HCT116 (cell line): ENCODE results near the gene ZNF425. TPM values are rescaled to one million over a fixed set of nuclear protein-coding genes. Genes with fewer than 3 reads are reported as not detected.
A peak's percentile ranks its signal among the peaks of the same experiment; 100 is the strongest.

Experiments
- ATAC-seq: fragments of 200-7000 bp; cut with Tn5 transposase; 2 replicates; pipeline ENCODE4 v1.9.1; 2020; ENCODE audit warnings: mild to moderate bottlenecking, moderate library complexity
- BruUV-seq: library from RNA; stranded (reverse); fragments of 400-500 nt; replicated peaks from 2 replicates; lab custom pipeline; 2021; lab: Mats Ljungman, UMichigan
- CTCF ChIA-PET: fragments of 300-600 bp; sonication (Branson Sonifier 250); formaldehyde crosslinking; loops from one replicate; lab custom pipeline; 2021; ENCODE audit warnings: antibody characterized with exemption; lab: Charles Lee
- POLR2A ChIA-PET: fragments of 300-600, 350-600 bp; sonication (Branson Sonifier 250); formaldehyde crosslinking; loops from one replicate; lab custom pipeline; 2021; ENCODE audit warnings: antibody characterized with exemption; lab: Charles Lee
- RAD21 ChIA-PET, 2 experiments: fragments of 300-600 bp; sonication (Branson Sonifier 250); formaldehyde crosslinking; loops; one replicate each; lab custom pipeline; 2023; ENCODE audit warnings: low total read pairs in 2 of 2; ENCODE audit not compliant: uncharacterized antibody in 2 of 2, unreplicated experiment in 2 of 2, low non-redundant PET in 1 of 2; lab: Charles Lee
- DNase-seq: peaks from one replicate; pipeline ENCODE4 v3.0.0-alpha.2; 2010; ENCODE audit warnings: low read depth, low spot score
- H2AFZ ChIP-seq: fragments of 200-600 bp; shearing (Covaris generic), sonication (generic); 2 replicates; pipeline ENCODE4 v1.6.1; 2017; ENCODE audit warnings: low read depth, mixed run types, mixed read lengths, antibody characterized with exemption, low read length; ENCODE audit not compliant: poor library complexity, severe bottlenecking
- H3K27ac ChIP-seq: 2 replicates; pipeline ENCODE4 v1.5.1; 2012; ENCODE audit warnings: low read depth, low read length
- H3K27me3 ChIP-seq: fragments of 200-600 bp; sonication (generic); 2 replicates; pipeline ENCODE4 v1.6.1; 2016; ENCODE audit warnings: mixed run types, low read length, mixed read lengths; ENCODE audit not compliant: insufficient read depth
- H3K36me3 ChIP-seq, 2 experiments: fragments of 200-500 bp in 1 of 2; fragments of 200-600 bp in 1 of 2; sonication (Bioruptor generic) in 1 of 2; sonication (generic) in 1 of 2; 2 replicates each; pipeline versions ENCODE4 v1.5.1 to v1.6.1; 2014 to 2016; ENCODE audit warnings: low read length in 2 of 2, inconsistent platforms in 1 of 2, mixed read lengths in 1 of 2, mixed run types in 1 of 2; ENCODE audit not compliant: insufficient read depth in 2 of 2, control insufficient read depth in 1 of 2
- H3K4me1 ChIP-seq, 2 experiments: fragments of 200-600 bp in 1 of 2; sonication (generic) in 1 of 2; 2 replicates each; pipeline versions ENCODE4 v1.5.1 to v1.6.1; 2012 to 2017; ENCODE audit warnings: low read length in 2 of 2, inconsistent platforms in 1 of 2, mild to moderate bottlenecking in 1 of 2, mixed read lengths in 1 of 2, mixed run types in 1 of 2, moderate library complexity in 1 of 2; ENCODE audit not compliant: insufficient read depth in 2 of 2, control insufficient read depth in 1 of 2
- H3K4me2 ChIP-seq: fragments of 200-600 bp; sonication (generic); 2 replicates; pipeline ENCODE4 v1.6.1; 2017; ENCODE audit warnings: mixed run types, low read length, mixed read lengths
- H3K4me3 ChIP-seq, 2 experiments: fragments of 200-600 bp in 1 of 2; sonication (generic) in 1 of 2; replicated peaks in 1 of 2; 2 replicates each; pipeline ENCODE4 v1.5.1; 2011 to 2016; ENCODE audit warnings: low read length in 2 of 2, control low read depth in 1 of 2, low read depth in 1 of 2, mild to moderate bottlenecking in 1 of 2, mixed read lengths in 1 of 2, mixed run types in 1 of 2
- H3K79me2 ChIP-seq: fragments of 200-600 bp; sonication (generic); 2 replicates; pipeline ENCODE4 v1.6.1; 2017; ENCODE audit warnings: mild to moderate bottlenecking, mixed run types, low read length, moderate library complexity, mixed read lengths; ENCODE audit not compliant: insufficient read depth
- H3K9ac ChIP-seq: fragments of 200-600 bp; sonication (generic); 2 replicates; pipeline ENCODE4 v1.6.1; 2016; ENCODE audit warnings: low read length, mixed read lengths
- H3K9me2 ChIP-seq: fragments of 200-600 bp; sonication (generic), shearing (Covaris generic); 2 replicates; pipeline ENCODE4 v1.6.1; 2017; ENCODE audit warnings: mixed run types, mild to moderate bottlenecking, moderate library complexity; ENCODE audit not compliant: insufficient read depth
- H3K9me3 ChIP-seq, 2 experiments: fragments of 200-500 bp in 1 of 2; fragments of 200-600 bp in 1 of 2; sonication (Bioruptor generic) in 1 of 2; sonication (generic) in 1 of 2; 2 replicates each; pipeline ENCODE4 v1.6.1; 2014 to 2017; ENCODE audit warnings: low read length in 2 of 2, mixed read lengths in 2 of 2, inconsistent platforms in 1 of 2, low read depth in 1 of 2, mild to moderate bottlenecking in 1 of 2, mixed run types in 1 of 2, moderate library complexity in 1 of 2; ENCODE audit not compliant: control insufficient read depth in 1 of 2, insufficient read depth in 1 of 2
- H4K20me1 ChIP-seq: fragments of 200-600 bp; sonication (generic), shearing (Covaris generic); 2 replicates; pipeline ENCODE4 v1.6.1; 2017; ENCODE audit warnings: mixed run types, mild to moderate bottlenecking, moderate library complexity; ENCODE audit not compliant: insufficient read depth
- CEBPB ChIP-seq: IDR thresholded peaks from 2 replicates; pipeline ENCODE4 v1.6.1; 2012; ENCODE audit warnings: low read depth
- ELF1 ChIP-seq: IDR thresholded peaks from 2 replicates; pipeline ENCODE4 v1.6.1; 2012; ENCODE audit warnings: low read depth, borderline replicate concordance
- EZH2 ChIP-seq: fragments of 200-600 bp; sonication (generic); IDR thresholded peaks from 2 replicates; pipeline ENCODE4 v1.6.1; 2017; ENCODE audit warnings: antibody characterized with exemption, mixed run types
- FOSL1 ChIP-seq: IDR thresholded peaks from 2 replicates; pipeline ENCODE4 v1.6.1; 2012; ENCODE audit warnings: low read depth
- JUND ChIP-seq: IDR thresholded peaks from 2 replicates; pipeline ENCODE4 v1.6.1; 2012
- RAD21 ChIP-seq: IDR thresholded peaks from 2 replicates; pipeline ENCODE4 v1.6.1; 2012; ENCODE audit warnings: low read depth, mild to moderate bottlenecking
- SIN3A ChIP-seq: IDR thresholded peaks from 2 replicates; pipeline ENCODE4 v1.6.1; 2012; ENCODE audit warnings: low read depth
- SP1 ChIP-seq: IDR thresholded peaks from 2 replicates; pipeline ENCODE4 v1.6.1; 2012; ENCODE audit warnings: low read depth
- SRF ChIP-seq: IDR thresholded peaks from 2 replicates; pipeline ENCODE4 v1.6.1; 2012; ENCODE audit warnings: low read depth
- YY1 ChIP-seq: IDR thresholded peaks from 2 replicates; pipeline ENCODE4 v1.6.1; 2011; ENCODE audit warnings: low read length, low read depth, moderate library complexity, mild to moderate bottlenecking; ENCODE audit not compliant: insufficient replicate concordance; ENCODE audit errors: extremely low read depth
- ZNF274 ChIP-seq: fragments of 200-500 bp; sonication (Bioruptor generic); IDR thresholded peaks from 2 replicates; pipeline ENCODE4 v1.6.1; 2014; ENCODE audit warnings: mild to moderate bottlenecking, low read depth, low read length, inconsistent platforms
- intact Hi-C: fragments of 100-400 bp; cut with micrococcal nuclease; formaldehyde crosslinking; loops from 2 replicates; pipeline ENCODE4 v1.10.0; 2022
- total RNA-seq: library from RNA; stranded (reverse); gene quantifications from one replicate; pipeline ENCODE4 v1.2.1, GENCODE V29; 2021; ENCODE audit not compliant: unreplicated experiment
- TF ChIP-seq, protein P1 (sequence below): IDR thresholded peaks from 2 replicates; pipeline ENCODE4 v1.6.1; 2012
- TF ChIP-seq, protein P2 (sequence below): IDR thresholded peaks from 2 replicates; pipeline ENCODE4 v1.6.1; 2011; ENCODE audit warnings: mild to moderate bottlenecking, low read length, moderate library complexity; ENCODE audit not compliant: insufficient replicate concordance; ENCODE audit errors: extremely low read depth
- TF ChIP-seq, protein P3 (sequence below), 3 experiments: fragments of 200-600 bp in 1 of 3; sonication (generic) in 1 of 3; IDR thresholded peaks in 2 of 3; conservative IDR thresholded peaks in 1 of 3; 2 replicates each; pipeline ENCODE4 v1.5.1; 2012 to 2017; ENCODE audit warnings: low read depth in 2 of 3, low read length in 2 of 3, antibody characterized with exemption in 1 of 3, borderline replicate concordance in 1 of 3, control low read depth in 1 of 3, mild to moderate bottlenecking in 1 of 3, mixed read lengths in 1 of 3, mixed run types in 1 of 3, moderate library complexity in 1 of 3; ENCODE audit not compliant: insufficient read depth in 1 of 3

ZNF425 gene
- total RNA-seq, 1 experiment from 2014 or later, result 2.1 TPM

DNA sequence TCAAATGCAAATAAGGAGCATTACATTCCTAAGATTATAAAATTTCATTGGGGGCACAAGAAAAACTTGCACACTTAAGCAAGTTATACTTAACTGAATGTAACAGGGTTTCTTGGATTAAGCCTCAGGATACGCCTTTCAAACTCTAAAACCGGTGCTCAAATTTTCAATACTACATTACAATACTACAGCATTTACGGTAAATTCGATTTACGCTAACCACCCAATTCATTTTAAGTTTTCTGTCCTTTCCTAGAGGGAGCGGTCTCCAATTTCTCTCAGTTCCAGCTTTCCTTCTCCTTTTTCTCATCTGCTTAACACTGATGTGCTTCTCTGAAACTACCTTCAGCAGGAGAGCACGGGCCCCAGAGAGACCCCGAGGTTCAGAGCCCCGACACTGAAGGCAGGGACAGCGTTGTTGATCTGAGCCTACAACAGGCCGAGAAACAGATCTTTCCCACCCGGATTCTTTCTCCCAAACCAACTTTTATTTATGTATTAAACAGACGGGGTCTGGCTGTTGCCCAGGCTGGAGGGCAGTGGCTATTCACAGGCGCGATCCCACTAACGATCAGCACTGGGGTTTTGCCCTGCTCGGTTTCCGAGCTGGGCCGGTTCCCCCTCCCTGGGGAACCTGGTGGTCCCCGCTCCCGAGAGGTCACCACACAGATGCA is 798 bp downstream of the ZNF425 start:
- ATAC-seq, result no peak
- peak overlapping the region; percentile 91 for H3K9ac ChIP-seq
- TF ChIP-seq, protein P1, sequence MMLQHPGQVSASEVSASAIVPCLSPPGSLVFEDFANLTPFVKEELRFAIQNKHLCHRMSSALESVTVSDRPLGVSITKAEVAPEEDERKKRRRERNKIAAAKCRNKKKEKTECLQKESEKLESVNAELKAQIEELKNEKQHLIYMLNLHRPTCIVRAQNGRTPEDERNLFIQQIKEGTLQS, result no peak
- TF ChIP-seq SRF (no peak), SIN3A (no peak), FOSL1 (no peak)
- H3K79me2 ChIP-seq, result peaks cover 26% of the 10 kb centered on the region
- peaks cover 0 to 2% of the 10 kb centered on the region in 2 experiments; a peak in 2 of 4 replicates for H3K9me3 ChIP-seq
- H3K4me2 ChIP-seq, result peak overlapping the region; percentile 96
- no peaks in the 10 kb centered on the region for H3K27me3 ChIP-seq
- no peak for DNase-seq
- no peaks in the 10 kb centered on the region for H3K9me2 ChIP-seq
- peaks cover 0 to 3% of the 10 kb centered on the region in 2 experiments; a peak in 3 of 4 replicates for H3K36me3 ChIP-seq
- RAD21 ChIA-PET, result no interaction called here
- POLR2A ChIA-PET, result interaction anchor here (0.7 to 1.5 kb wide), 4 partner anchors 14 to 53 kb away, joined by 3 to 5 read pairs (median 4); partner anchors contain the start of gene ZNF398
- TSS peak; percentile 65 for BruUV-seq
- peaks cover 10 to 27% of the 10 kb centered on the region in 2 experiments for H3K4me1 ChIP-seq
- H4K20me1 ChIP-seq, result peaks cover 4% of the 10 kb centered on the region; the same call in 1 of the 2 replicates
- intact Hi-C loops, result no loop called here
- no peak overlapping the region for H2AFZ ChIP-seq
- peak overlapping the region; percentile 83 to 97 for H3K4me3 ChIP-seq
- H3K27ac ChIP-seq, result peak overlapping the region; percentile 96
- CTCF ChIA-PET, result interaction anchor here (1.4 to 4.5 kb wide), 2 partner anchors 22 to 53 kb away, joined by 3 to 28 read pairs; partner anchors contain the start of gene ZNF398

DNA sequence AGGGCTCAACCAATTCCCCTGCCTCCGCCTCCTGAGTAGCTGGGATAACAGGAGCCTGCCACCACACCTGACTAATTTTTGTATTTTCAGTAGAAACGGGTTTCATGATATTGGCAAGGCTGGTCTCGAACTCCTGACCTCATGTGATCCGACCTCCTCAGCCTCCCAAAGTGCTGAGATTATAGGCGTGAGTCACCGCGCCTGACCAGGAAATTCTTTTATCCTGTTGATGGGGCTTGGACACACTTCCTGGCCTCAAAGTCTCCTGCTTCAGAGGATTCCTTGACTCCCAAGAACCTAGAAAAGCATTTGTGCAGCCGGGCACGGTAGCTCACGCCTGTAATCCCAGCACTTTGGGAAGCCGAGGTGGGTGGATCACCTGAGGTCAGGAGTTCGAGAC is 16.2 kb downstream of the ZNF425 start:
- ChIA-PET CTCF (no interaction called here), POLR2A (no interaction called here), RAD21 (no interaction called here)
- DNase-seq (peak; percentile 43), ATAC-seq (peak; percentile 78)
- H3K4me3 ChIP-seq, result peak overlapping the region in 1 of 2 experiments; percentile 18; a peak in 1 of 4 replicates
- no peaks in the 10 kb centered on the region for H3K79me2 ChIP-seq
- H3K4me2 ChIP-seq, result peak overlapping the region; percentile 59
- H3K36me3 ChIP-seq, result no peaks in the 10 kb centered on the region
- H2AFZ ChIP-seq, result peak overlapping the region; percentile 61
- intact Hi-C loops, result no loop called here
- H3K9me3 ChIP-seq, result no peaks in the 10 kb centered on the region
- H3K9ac ChIP-seq, result no peak overlapping the region
- no peak overlapping the region for H3K27ac ChIP-seq
- BruUV-seq, result no TSS peak
- H3K27me3 ChIP-seq, result no peaks in the 10 kb centered on the region
- no peaks in the 10 kb centered on the region for H3K9me2 ChIP-seq
- H3K4me1 ChIP-seq, result peaks cover 10 to 14% of the 10 kb centered on the region in 2 experiments; a peak in 3 of 4 replicates
- H4K20me1 ChIP-seq, result no peaks in the 10 kb centered on the region
- TF ChIP-seq, protein P2, sequence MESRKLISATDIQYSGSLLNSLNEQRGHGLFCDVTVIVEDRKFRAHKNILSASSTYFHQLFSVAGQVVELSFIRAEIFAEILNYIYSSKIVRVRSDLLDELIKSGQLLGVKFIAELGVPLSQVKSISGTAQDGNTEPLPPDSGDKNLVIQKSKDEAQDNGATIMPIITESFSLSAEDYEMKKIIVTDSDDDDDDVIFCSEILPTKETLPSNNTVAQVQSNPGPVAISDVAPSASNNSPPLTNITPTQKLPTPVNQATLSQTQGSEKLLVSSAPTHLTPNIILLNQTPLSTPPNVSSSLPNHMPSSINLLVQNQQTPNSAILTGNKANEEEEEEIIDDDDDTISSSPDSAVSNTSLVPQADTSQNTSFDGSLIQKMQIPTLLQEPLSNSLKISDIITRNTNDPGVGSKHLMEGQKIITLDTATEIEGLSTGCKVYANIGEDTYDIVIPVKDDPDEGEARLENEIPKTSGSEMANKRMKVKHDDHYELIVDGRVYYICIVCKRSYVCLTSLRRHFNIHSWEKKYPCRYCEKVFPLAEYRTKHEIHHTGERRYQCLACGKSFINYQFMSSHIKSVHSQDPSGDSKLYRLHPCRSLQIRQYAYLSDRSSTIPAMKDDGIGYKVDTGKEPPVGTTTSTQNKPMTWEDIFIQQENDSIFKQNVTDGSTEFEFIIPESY, result no peak
- TF ChIP-seq SRF, result no peak
- TF ChIP-seq, protein P3, sequence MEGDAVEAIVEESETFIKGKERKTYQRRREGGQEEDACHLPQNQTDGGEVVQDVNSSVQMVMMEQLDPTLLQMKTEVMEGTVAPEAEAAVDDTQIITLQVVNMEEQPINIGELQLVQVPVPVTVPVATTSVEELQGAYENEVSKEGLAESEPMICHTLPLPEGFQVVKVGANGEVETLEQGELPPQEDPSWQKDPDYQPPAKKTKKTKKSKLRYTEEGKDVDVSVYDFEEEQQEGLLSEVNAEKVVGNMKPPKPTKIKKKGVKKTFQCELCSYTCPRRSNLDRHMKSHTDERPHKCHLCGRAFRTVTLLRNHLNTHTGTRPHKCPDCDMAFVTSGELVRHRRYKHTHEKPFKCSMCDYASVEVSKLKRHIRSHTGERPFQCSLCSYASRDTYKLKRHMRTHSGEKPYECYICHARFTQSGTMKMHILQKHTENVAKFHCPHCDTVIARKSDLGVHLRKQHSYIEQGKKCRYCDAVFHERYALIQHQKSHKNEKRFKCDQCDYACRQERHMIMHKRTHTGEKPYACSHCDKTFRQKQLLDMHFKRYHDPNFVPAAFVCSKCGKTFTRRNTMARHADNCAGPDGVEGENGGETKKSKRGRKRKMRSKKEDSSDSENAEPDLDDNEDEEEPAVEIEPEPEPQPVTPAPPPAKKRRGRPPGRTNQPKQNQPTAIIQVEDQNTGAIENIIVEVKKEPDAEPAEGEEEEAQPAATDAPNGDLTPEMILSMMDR (IDR thresholded peaks at IDR 0.05 in 2 of 3, conservative IDR thresholded peaks at IDR 0.05 in 1 of 3; ENCODE audit: borderline replicate concordance in 1 of 3, insufficient read depth in 1 of 3, low read depth in 2 of 3, low read length in 2 of 3), result no peak
- TF ChIP-seq RAD21, result no peak
- TF ChIP-seq CEBPB, result no peak
- peak; percentile 59; the same call in 1 of the 2 replicates for TF ChIP-seq JUND
- TF ChIP-seq, protein P1, result no peak
- no peak for TF ChIP-seq EZH2
- TF ChIP-seq ELF1, result no peak
- no peak for TF ChIP-seq YY1
- TF ChIP-seq ZNF274, result no peak
- no peak for TF ChIP-seq SP1
